ENCODE data around the gene NTN3. TPM values are rescaled to one million over a fixed set of nuclear protein-coding genes. Genes with fewer than 3 reads are reported as not detected.

NTN3 gene
- total RNA-seq: 10 to 100 TPM in 1 of 4 donors, 1 to 10 TPM in 1, not detected in 2; 1.3 to 15.5 TPM

DNA sequence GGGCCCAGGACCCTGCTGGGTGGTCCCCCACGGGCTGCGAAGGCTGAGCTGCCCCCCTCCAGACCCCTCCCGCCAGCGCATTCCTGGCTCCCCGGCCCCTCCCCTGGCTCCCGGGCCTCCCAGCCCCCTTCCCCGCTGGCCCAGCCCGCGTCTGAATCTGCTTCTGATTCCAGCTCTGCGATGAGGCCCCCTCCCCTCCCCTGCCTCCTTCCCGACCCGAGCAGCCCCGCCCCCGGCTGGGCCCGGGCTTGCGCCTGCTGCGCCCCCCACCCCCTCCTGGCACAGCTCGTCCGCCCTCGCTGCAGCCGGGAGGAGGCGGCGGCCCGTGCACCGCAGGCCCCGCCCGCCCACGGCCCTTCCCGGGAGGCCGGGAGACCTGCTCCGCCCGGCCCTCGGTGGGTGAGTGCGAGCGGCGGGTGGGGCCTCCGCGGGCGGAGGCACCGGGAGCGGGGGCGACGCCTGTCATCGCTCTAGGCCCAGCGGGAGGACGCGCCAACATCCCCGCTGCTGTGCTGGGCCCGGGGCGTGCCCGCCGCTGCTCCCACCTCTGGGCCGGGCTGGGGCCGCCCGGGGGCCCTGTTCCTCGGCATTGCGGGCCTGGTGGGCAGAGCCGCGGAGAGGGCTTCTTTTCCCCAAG is at the start of gene NTN3:
TSS of gene NTN3 (plus strand) at position 282 of the 637 bp plus-strand sequence. CDS start 405 bp downstream, outside the sequence.
- no peak for TF ChIP-seq POLR2A (IDR thresholded peaks at IDR 0.05)
- TF ChIP-seq, protein P1, sequence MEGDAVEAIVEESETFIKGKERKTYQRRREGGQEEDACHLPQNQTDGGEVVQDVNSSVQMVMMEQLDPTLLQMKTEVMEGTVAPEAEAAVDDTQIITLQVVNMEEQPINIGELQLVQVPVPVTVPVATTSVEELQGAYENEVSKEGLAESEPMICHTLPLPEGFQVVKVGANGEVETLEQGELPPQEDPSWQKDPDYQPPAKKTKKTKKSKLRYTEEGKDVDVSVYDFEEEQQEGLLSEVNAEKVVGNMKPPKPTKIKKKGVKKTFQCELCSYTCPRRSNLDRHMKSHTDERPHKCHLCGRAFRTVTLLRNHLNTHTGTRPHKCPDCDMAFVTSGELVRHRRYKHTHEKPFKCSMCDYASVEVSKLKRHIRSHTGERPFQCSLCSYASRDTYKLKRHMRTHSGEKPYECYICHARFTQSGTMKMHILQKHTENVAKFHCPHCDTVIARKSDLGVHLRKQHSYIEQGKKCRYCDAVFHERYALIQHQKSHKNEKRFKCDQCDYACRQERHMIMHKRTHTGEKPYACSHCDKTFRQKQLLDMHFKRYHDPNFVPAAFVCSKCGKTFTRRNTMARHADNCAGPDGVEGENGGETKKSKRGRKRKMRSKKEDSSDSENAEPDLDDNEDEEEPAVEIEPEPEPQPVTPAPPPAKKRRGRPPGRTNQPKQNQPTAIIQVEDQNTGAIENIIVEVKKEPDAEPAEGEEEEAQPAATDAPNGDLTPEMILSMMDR (IDR thresholded peaks at IDR 0.05): no peak
- Histone ChIP-seq H3K27ac (peak within 1 kb of the TSS in 1 of 2 donors; percentile 10), H3K27me3 (peaks cover 4 to 44% of the 10 kb centered on the region in 2 donors), H3K36me3 (no peaks in the 10 kb centered on the region), H3K4me3 (no peak within 1 kb of the TSS), H3K9me3 (no peaks in the 10 kb centered on the region), H3K4me1 (peaks cover 0 to 34% of the 10 kb centered on the region in 2 donors)
- no peak for DNase-seq
- intact Hi-C loops (cut with DNase I; ENCODE audit: low total_unique reads): no loop called here

DNA sequence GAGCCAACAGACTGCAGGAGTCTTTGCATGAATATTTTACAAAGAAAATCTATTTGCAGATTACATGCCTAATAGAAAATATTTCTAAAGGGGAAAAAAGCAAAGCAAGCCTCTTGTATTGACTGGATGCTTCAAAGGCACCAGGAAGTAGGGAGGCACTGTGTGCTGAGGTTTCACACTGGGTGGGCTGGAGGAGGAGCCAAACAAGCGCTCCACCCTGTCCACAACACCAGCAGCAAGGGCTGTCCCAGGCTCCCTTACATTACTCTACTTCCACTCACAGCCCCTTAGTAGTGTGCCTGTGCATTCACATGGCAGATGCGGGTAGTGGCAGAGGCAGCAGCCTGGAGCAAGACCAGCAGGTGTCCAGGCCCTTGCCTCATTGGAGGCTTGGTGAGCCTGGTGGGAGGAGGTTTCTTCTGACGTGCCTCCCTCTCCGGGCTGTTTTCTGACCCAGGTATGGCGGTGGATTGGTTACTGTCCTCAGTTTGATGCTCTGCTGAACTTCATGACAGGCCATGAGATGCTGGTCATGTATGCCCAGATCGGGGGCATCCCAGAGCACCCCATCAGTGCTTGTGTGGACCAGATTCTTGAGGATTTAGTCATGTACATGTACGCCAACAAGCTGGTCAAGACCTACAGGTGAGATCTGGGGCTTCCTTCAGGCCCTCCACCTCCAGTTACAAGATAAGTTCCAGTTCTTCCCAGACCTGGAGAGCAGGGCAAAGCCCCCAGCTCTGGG is 48.8 kb upstream of the NTN3 start:
- intact Hi-C loops (cut with DNase I; ENCODE audit: low total_unique reads): no loop called here
- H3K27ac ChIP-seq: no peak overlapping the region
- no peaks in the 10 kb centered on the region for H3K36me3 ChIP-seq
- H3K4me1 ChIP-seq: no peaks in the 10 kb centered on the region
- DNase-seq: no peak
- no peak overlapping the region for H3K4me3 ChIP-seq
- H3K27me3 ChIP-seq: no peaks in the 10 kb centered on the region
- no peaks in the 10 kb centered on the region for H3K9me3 ChIP-seq
- TF ChIP-seq, protein P1 (IDR thresholded peaks at IDR 0.05): no peak
- no peak for TF ChIP-seq POLR2A (IDR thresholded peaks at IDR 0.05)

DNA sequence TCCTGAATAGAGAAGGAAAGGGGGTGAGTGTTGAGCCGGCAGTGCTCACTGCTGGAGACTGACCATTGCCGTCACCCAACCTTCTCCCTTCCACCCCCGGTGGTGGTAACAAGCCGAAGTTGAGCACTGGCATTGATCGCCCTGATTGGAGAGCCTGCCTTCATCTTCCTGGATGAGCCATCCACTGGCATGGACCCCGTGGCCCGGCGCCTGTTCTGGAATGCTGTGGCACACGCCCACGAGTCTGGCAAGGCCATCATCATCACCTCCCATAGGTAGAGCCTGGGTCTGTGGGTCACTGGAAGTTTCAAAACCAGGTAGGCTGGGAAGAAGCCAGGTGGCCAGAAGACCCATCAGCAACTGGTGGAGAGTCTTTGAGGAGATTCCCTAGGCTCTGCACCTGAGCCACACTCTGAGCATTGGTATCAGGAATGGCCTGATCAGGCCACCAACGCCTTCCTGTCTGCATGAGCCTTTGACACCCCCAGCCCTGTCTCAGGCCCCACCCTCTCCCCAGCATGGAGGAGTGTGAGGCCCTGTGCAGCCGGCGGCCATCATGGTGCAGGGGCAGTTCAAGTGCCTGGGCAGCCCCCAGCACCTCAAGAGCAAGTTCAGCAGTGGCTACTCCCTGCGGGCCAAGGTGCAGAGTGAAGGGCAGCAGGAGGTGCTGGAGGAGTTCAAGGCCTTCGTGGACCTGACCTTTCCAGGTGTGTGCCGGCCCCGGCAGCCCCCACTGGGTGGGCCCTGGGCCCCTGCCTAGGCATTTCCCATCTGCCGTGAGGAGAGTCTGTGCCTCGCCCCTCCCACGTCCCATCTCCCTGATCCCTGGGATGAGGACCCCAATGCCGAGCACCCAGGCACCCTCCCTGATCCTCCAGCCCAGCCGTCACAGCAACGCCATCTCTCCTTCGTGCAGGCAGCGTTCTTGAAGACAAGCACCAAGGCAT is 46.8 kb upstream of the NTN3 start:
- no peaks in the 10 kb centered on the region for H3K36me3 ChIP-seq
- no peak for TF ChIP-seq POLR2A (IDR thresholded peaks at IDR 0.05)
- TF ChIP-seq, protein P1 (IDR thresholded peaks at IDR 0.05): no peak
- H3K4me1 ChIP-seq: no peaks in the 10 kb centered on the region
- no peaks in the 10 kb centered on the region for H3K9me3 ChIP-seq
- intact Hi-C loops (cut with DNase I; ENCODE audit: low total_unique reads): no loop called here
- DNase-seq: no peak
- H3K27ac ChIP-seq: no peak overlapping the region
- no peaks in the 10 kb centered on the region for H3K27me3 ChIP-seq
- H3K4me3 ChIP-seq: no peak overlapping the region

DNA sequence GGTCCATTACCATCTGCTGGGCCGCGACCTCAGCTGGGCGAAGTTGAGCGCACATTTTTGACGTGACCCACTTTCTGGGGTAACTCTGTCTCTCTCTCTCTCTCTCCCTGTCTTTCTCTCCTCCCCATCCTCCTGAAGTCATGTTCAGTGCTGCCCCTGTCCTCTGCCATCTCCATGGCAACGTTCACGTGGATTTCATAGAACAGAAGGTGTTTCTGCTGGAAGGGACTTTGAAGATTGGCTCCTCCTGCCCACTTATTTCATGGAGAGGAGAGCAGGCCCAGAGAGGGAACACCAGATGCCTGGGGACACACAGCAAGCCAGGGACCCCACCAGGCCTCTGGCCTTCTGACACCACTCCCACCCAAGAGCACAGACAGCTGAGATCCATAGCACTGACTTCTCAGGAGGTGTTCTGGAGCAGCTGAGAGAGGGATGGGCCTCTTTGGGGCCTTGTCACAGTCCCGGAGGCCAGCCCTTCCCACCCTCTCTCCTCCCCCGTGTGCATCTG is 46.0 kb upstream of the NTN3 start:
- no peak overlapping the region for H3K4me3 ChIP-seq
- DNase-seq: no peak
- TF ChIP-seq, protein P1 (IDR thresholded peaks at IDR 0.05): no peak
- TF ChIP-seq POLR2A (IDR thresholded peaks at IDR 0.05): no peak
- intact Hi-C loops (cut with DNase I; ENCODE audit: low total_unique reads): no loop called here
- H3K9me3 ChIP-seq: no peaks in the 10 kb centered on the region
- H3K36me3 ChIP-seq: no peaks in the 10 kb centered on the region
- no peaks in the 10 kb centered on the region for H3K27me3 ChIP-seq
- peaks cover 1 to 4% of the 10 kb centered on the region in 2 donors for H3K4me1 ChIP-seq
- H3K27ac ChIP-seq: no peak overlapping the region
